H1 (cell line): ENCODE data around the gene MPV17. TPM values are rescaled to one million over a fixed set of nuclear protein-coding genes. Genes with fewer than 3 reads are reported as not detected.

Source experiments
- CTCF ChIA-PET: fragments of 300-600 bp; sonication (Branson Sonifier 250); formaldehyde crosslinking; loops from one replicate; lab custom pipeline; 2021; ENCODE audit not compliant: partially characterized antibody; lab: Charles Lee
- POLR2A ChIA-PET: fragments of 300-600 bp; sonication (Branson Sonifier 250); formaldehyde crosslinking; loops from one replicate; lab custom pipeline; 2021; ENCODE audit warnings: inconsistent platforms; ENCODE audit not compliant: partially characterized antibody; lab: Charles Lee
- DNase-seq, 2 experiments: peaks; one replicate each; pipeline versions ENCODE4 v3.0.0 to v3.0.0-alpha.2; 2010 to 2022; ENCODE audit warnings: low spot score in 2 of 2, low read depth in 1 of 2, mixed read lengths in 1 of 2
- FAIRE-seq: peaks from 2 replicates; lab custom pipeline; 2011; peaks lifted over from hg19 to GRCh38; lab: Jason Lieb, UNC
- H2AFZ ChIP-seq: 2 replicates; pipeline ENCODE4 v1.8.1; 2012; ENCODE audit warnings: low read length, inconsistent platforms
- H2AK5ac ChIP-seq: 2 replicates; pipeline ENCODE4 v1.6.1; 2013; ENCODE audit warnings: low read depth, low read length
- H2BK120ac ChIP-seq: replicated peaks from 2 replicates; pipeline ENCODE3; 2013; ENCODE audit warnings: low read depth, low read length, inconsistent platforms
- H2BK12ac ChIP-seq: 2 replicates; pipeline ENCODE4 v1.6.1; 2013; ENCODE audit warnings: low read depth, low read length
- H2BK15ac ChIP-seq: 2 replicates; pipeline ENCODE4 v1.6.1; 2013; ENCODE audit warnings: low read length
- H2BK20ac ChIP-seq: 2 replicates; pipeline ENCODE4 v1.6.1; 2013; ENCODE audit warnings: low read length
- H2BK5ac ChIP-seq: 2 replicates; pipeline ENCODE4 v1.6.1; 2013; ENCODE audit warnings: low read depth, low read length
- H3K14ac ChIP-seq: 2 replicates; pipeline ENCODE4 v1.6.1; 2013; ENCODE audit warnings: inconsistent platforms; ENCODE audit not compliant: insufficient read length
- H3K18ac ChIP-seq: 2 replicates; pipeline ENCODE4 v1.6.1; 2013; ENCODE audit warnings: low read length; ENCODE audit errors: extremely low read depth
- H3K23ac ChIP-seq: 2 replicates; pipeline ENCODE4 v1.6.1; 2013; ENCODE audit warnings: inconsistent platforms; ENCODE audit not compliant: insufficient read length
- H3K23me2 ChIP-seq: 2 replicates; pipeline ENCODE4 v1.6.1; 2013; ENCODE audit warnings: low read depth, low read length
- H3K27ac ChIP-seq: 2 replicates; pipeline ENCODE4 v1.6.1; 2011; ENCODE audit warnings: low read depth, low read length, inconsistent platforms
- H3K27me3 ChIP-seq, 4 experiments: replicated peaks in 1 of 4; 1 replicate in 1 of 4; 2 replicates in 3 of 4; pipeline versions ENCODE4 v1.6.1 to v1.8.1; 2011 to 2013; ENCODE audit warnings: low read length in 3 of 4, mild to moderate bottlenecking in 3 of 4, inconsistent platforms in 2 of 4, mixed read lengths in 2 of 4, moderate library complexity in 1 of 4; ENCODE audit not compliant: control insufficient read depth in 3 of 4, insufficient read depth in 3 of 4; ENCODE audit errors: extremely low read depth in 1 of 4
- H3K36me3 ChIP-seq, 4 experiments: 2 replicates each; pipeline versions ENCODE4 v1.6.1 to v1.8.1; 2011 to 2013; ENCODE audit warnings: mild to moderate bottlenecking in 4 of 4, low read length in 3 of 4, moderate library complexity in 2 of 4, control low read depth in 1 of 4, inconsistent platforms in 1 of 4; ENCODE audit not compliant: insufficient read depth in 4 of 4, control insufficient read depth in 2 of 4
- H3K4ac ChIP-seq: replicated peaks from 2 replicates; pipeline ENCODE3; 2013; ENCODE audit warnings: low read length, low read depth, mixed read lengths, inconsistent platforms; ENCODE audit not compliant: insufficient read length
- H3K4me1 ChIP-seq, 4 experiments: replicated peaks in 1 of 4; 1 replicate in 1 of 4; 2 replicates in 3 of 4; pipeline versions ENCODE4 v1.6.1 to v1.8.1; 2011 to 2013; ENCODE audit warnings: low read length in 3 of 4, inconsistent platforms in 2 of 4, mixed read lengths in 1 of 4; ENCODE audit not compliant: insufficient read depth in 4 of 4, control insufficient read depth in 3 of 4
- H3K4me2 ChIP-seq, 2 experiments: 2 replicates each; pipeline versions ENCODE4 v1.6.1 to v1.8.1; 2011 to 2013; ENCODE audit warnings: low read depth in 2 of 2, low read length in 2 of 2, control low read depth in 1 of 2, inconsistent platforms in 1 of 2, mild to moderate bottlenecking in 1 of 2; ENCODE audit not compliant: insufficient read depth in 1 of 2
- H3K4me3 ChIP-seq, 4 experiments: fragments of 200-600, 300-600 bp in 1 of 4; sonication (generic), shearing (Covaris generic), sonication (Bioruptor Twin) in 1 of 4; 2 replicates each; pipeline versions ENCODE4 v1.5.1 to v1.8.1; 2011 to 2016; ENCODE audit warnings: low read length in 4 of 4, low read depth in 3 of 4, control low read depth in 2 of 4, inconsistent platforms in 2 of 4, mild to moderate bottlenecking in 2 of 4, mixed read lengths in 1 of 4, moderate library complexity in 1 of 4; ENCODE audit not compliant: insufficient read depth in 2 of 4; ENCODE audit errors: extremely low read depth in 1 of 4
- H3K56ac ChIP-seq: replicated peaks from 2 replicates; pipeline ENCODE3; 2013; ENCODE audit warnings: low read depth, mild to moderate bottlenecking, mixed read lengths, low read length, inconsistent platforms; ENCODE audit not compliant: insufficient read length
- H3K79me1 ChIP-seq: 2 replicates; pipeline ENCODE4 v1.6.1; 2013; ENCODE audit warnings: low read depth, low read length, control low read depth
- H3K79me2 ChIP-seq, 2 experiments: 2 replicates each; pipeline versions ENCODE4 v1.6.1 to v1.8.1; 2012 to 2013; ENCODE audit warnings: low read length in 2 of 2, mild to moderate bottlenecking in 2 of 2, inconsistent platforms in 1 of 2; ENCODE audit not compliant: insufficient read depth in 2 of 2, control insufficient read depth in 1 of 2
- H3K9ac ChIP-seq, 4 experiments: replicated peaks in 1 of 4; 1 replicate in 1 of 4; 2 replicates in 3 of 4; pipeline versions ENCODE4 v1.6.1 to v1.8.1; 2011 to 2013; ENCODE audit warnings: low read depth in 3 of 4, low read length in 3 of 4, control low read depth in 2 of 4, mild to moderate bottlenecking in 2 of 4, moderate library complexity in 2 of 4, inconsistent platforms in 1 of 4; ENCODE audit errors: extremely low read depth in 1 of 4
- H3K9me3 ChIP-seq, 2 experiments: 2 replicates each; pipeline versions ENCODE4 v1.6.1 to v1.8.1; 2012 to 2013; ENCODE audit warnings: mild to moderate bottlenecking in 2 of 2, moderate library complexity in 2 of 2, control low read depth in 1 of 2, inconsistent platforms in 1 of 2, low read depth in 1 of 2, low read length in 1 of 2, mixed read lengths in 1 of 2; ENCODE audit not compliant: insufficient read depth in 2 of 2
- H4K20me1 ChIP-seq, 2 experiments: replicated peaks in 1 of 2; 2 replicates each; pipeline versions ENCODE3 to v1.8.1; 2011 to 2013; ENCODE audit warnings: inconsistent platforms in 2 of 2, low read length in 2 of 2, mild to moderate bottlenecking in 1 of 2; ENCODE audit not compliant: insufficient read depth in 2 of 2, control insufficient read depth in 1 of 2
- H4K5ac ChIP-seq: 2 replicates; pipeline ENCODE4 v1.6.1; 2013; ENCODE audit warnings: low read length, low read depth, mixed read lengths, inconsistent platforms; ENCODE audit not compliant: insufficient read length
- H4K8ac ChIP-seq: 2 replicates; pipeline ENCODE4 v1.8.0; 2013; ENCODE audit warnings: mild to moderate bottlenecking, moderate library complexity, low read length, inconsistent platforms; ENCODE audit not compliant: insufficient read depth; ENCODE audit errors: extremely low read depth
- H4K91ac ChIP-seq: replicated peaks from 2 replicates; pipeline ENCODE3; 2013; ENCODE audit warnings: low read length, mixed read lengths, inconsistent platforms; ENCODE audit not compliant: insufficient read length
- FOSL1 ChIP-seq: IDR thresholded peaks from 2 replicates; pipeline ENCODE4 v1.6.1; 2011; ENCODE audit warnings: mild to moderate bottlenecking, low read depth, low read length, moderate library complexity; ENCODE audit not compliant: insufficient read depth
- HDAC6 ChIP-seq: IDR thresholded peaks from one replicate; pipeline ENCODE4 v1.7.1; 2012; ENCODE audit warnings: low read depth, mild to moderate bottlenecking, inconsistent platforms, low read length, moderate library complexity
- WGBS, 2 experiments: shearing (Covaris generic) in 1 of 2; methylation state at CpG; one replicate each; pipeline versions ENCODE4 v1.1.6 to v1.1.7; 2013 to 2015; ENCODE audit warnings: low lambda C conversion rate in 2 of 2, mixed read lengths in 2 of 2, inconsistent platforms in 1 of 2, low coverage in 1 of 2, missing lambda C conversion rate in 1 of 2; ENCODE audit not compliant: insufficient replicate concordance in 2 of 2, insufficient coverage in 1 of 2, insufficient read length in 1 of 2; ENCODE audit errors: extremely low coverage in 1 of 2, missing lambda C conversion rate in 1 of 2; 5-methylcytosine and 5-hydroxymethylcytosine counted together
- polyA plus RNA-seq, 7 experiments: library from polyadenylated mRNA; depleted of rRNA in 3 of 7; stranded (reverse) in 5 of 7; unstranded in 2 of 7; fragments of >200 nt in 5 of 7; fragments of 200-250 nt in 2 of 7; gene quantifications; 1 replicate in 5 of 7; 2 replicates in 1 of 7; 4 replicates in 1 of 7; pipeline versions ENCODE4 v1.2.1 to v1.2.3, GENCODE V29; 2011 to 2013; ENCODE audit warnings: missing spikeins in 2 of 7, mixed read lengths in 2 of 7
- total RNA-seq: library from RNA; stranded (reverse); fragmentation: NEBNext Ultra II Directional; extraction: Animal tissue kit (Norgen Biotek cat#: 25700); gene quantifications from 2 replicates; pipeline ENCODE4 v1.2.1, GENCODE V29; 2021

MPV17 gene
- total and polyA plus RNA-seq, 2 of the 8 experiments (the other 6 are each of a cell fraction or from before 2014, with no cell fraction given): 45.2 to 181 TPM

GRCh38 chr2:27313882-27314645, 8.8 kb downstream of the MPV17 start:
- no peak overlapping the region for H3K4me2 ChIP-seq
- no peak overlapping the region for H3K18ac ChIP-seq
- peaks cover 0 to 4% (median 0%) of the 10 kb centered on the region in 4 experiments; a peak in 1 of 8 replicates for H3K36me3 ChIP-seq
- TF ChIP-seq FOSL1 (no peak), HDAC6 (no peak)
- H3K4me3 ChIP-seq: no peak overlapping the region
- H3K79me1 ChIP-seq: peaks cover 2% of the 10 kb centered on the region; the same call in 1 of the 2 replicates
- H4K5ac ChIP-seq: no peak overlapping the region
- no peak overlapping the region for H2BK120ac ChIP-seq
- no peak overlapping the region for H2AK5ac ChIP-seq
- no peak overlapping the region for H2BK12ac ChIP-seq
- H3K9me3 ChIP-seq: no peaks in the 10 kb centered on the region
- FAIRE-seq: no peak
- H2BK20ac ChIP-seq: no peak overlapping the region
- H3K27ac ChIP-seq: no peak overlapping the region
- no peak overlapping the region for H2BK15ac ChIP-seq
- H3K9ac ChIP-seq: no peak overlapping the region
- no peak overlapping the region for H3K56ac ChIP-seq
- no peaks in the 10 kb centered on the region for H3K79me2 ChIP-seq
- no peaks in the 10 kb centered on the region; a peak in 3 of 7 replicates for H3K27me3 ChIP-seq
- peak overlapping the region; percentile 23; the same call in 1 of the 2 replicates for H2BK5ac ChIP-seq
- H3K23me2 ChIP-seq: 0 out of 2 replicates have a peak, but pooled peaks cover 2% of the 10 kb centered on the region
- POLR2A ChIA-PET: interaction anchor here (0.6 to 2.4 kb wide), 8 partner anchors 8 to 66 kb away, joined by 3 to 13 read pairs (median 4); partner anchors contain the start of genes GTF3C2 and MPV17
- H3K4me1 ChIP-seq: peaks cover 0 to 2% (median 0%) of the 10 kb centered on the region in 4 experiments; a peak in 1 of 7 replicates
- H3K14ac ChIP-seq: no peak overlapping the region
- CTCF ChIA-PET: interaction anchor here (0.6 to 5.9 kb wide), 6 partner anchors 11 to 842 kb away, joined by 3 to 48 read pairs (median 3); no protein-coding TSS in a partner anchor
- DNase-seq: no peak
- H3K4ac ChIP-seq: no peak overlapping the region
- no peak overlapping the region for H2AFZ ChIP-seq
- H4K20me1 ChIP-seq: no peaks in the 10 kb centered on the region
- no peak overlapping the region for H3K23ac ChIP-seq
- no peak overlapping the region for H4K8ac ChIP-seq
- H4K91ac ChIP-seq: no peak overlapping the region
- WGBS, 2 experiments: 89% methylated on average over 8 of the region's 8 CpGs; no CpG with 5 or more reads in 1 of the 2 experiments
